Ectodermal cell (in vitro differentiated cells): ENCODE results near the gene DPP3.

Source experiments
- H3K27ac ChIP-seq: 2 replicates; pipeline ENCODE4 v1.7.0; 2013; ENCODE audit warnings: mild to moderate bottlenecking, low read depth, low read length; ENCODE audit not compliant: insufficient read depth, poor library complexity, severe bottlenecking
- H3K27me3 ChIP-seq: 2 replicates; pipeline ENCODE4 v1.7.0; 2013; ENCODE audit warnings: mild to moderate bottlenecking, low read length; ENCODE audit not compliant: insufficient read depth, control insufficient read depth, poor library complexity, severe bottlenecking
- H3K36me3 ChIP-seq: one replicate; pipeline ENCODE4 v1.7.0; 2013; ENCODE audit warnings: low read length; ENCODE audit not compliant: control insufficient read depth, insufficient read depth
- H3K4me1 ChIP-seq: one replicate; pipeline ENCODE4 v1.7.0; 2013; ENCODE audit warnings: low read length; ENCODE audit not compliant: control insufficient read depth, insufficient read depth
- H3K4me3 ChIP-seq: 2 replicates; pipeline ENCODE4 v1.7.0; 2013; ENCODE audit warnings: low read depth, low read length, control low read depth; ENCODE audit not compliant: insufficient read depth
- H3K9me3 ChIP-seq: 2 replicates; pipeline ENCODE4 v1.7.0; 2013; ENCODE audit warnings: mild to moderate bottlenecking, low read length, moderate library complexity; ENCODE audit not compliant: control insufficient read depth
- WGBS, 2 experiments: methylation state at CpG; one replicate each; pipeline ENCODE4 v1.1.7; 2013; ENCODE audit warnings: missing lambda C conversion rate in 2 of 2; 5-methylcytosine and 5-hydroxymethylcytosine counted together

Gene DPP3

DNA sequence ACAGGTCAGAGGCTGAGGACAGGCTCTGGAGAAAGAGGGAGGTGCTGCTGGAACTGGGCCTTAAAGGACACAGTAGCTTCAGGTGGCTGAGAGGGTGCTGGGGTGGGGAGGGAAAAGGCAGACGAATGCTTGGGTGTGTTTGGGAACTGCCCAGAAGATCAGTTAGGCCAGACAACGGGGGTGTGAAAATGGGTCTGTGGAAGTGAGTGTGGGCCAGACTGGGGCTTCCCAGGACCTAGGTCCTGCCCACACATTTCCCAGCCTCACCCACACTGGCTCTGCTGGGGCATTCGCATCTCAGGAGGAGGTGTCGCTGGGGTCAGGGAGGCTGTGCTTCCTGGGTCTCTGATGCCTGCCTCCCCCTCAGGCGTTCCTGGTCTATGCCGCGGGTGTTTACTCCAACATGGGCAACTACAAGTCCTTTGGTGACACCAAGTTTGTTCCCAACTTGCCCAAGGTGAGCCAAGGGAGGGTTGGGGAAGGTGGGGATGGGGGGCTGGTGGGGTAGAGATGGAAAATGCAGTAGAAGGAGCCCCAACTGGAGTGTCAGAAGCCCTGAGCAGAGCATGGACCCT is 4.7 kb downstream of the DPP3 start:
- Histone ChIP-seq H3K27ac (no peak overlapping the region), H3K9me3 (no peaks in the 10 kb centered on the region), H3K4me1 (no peaks in the 10 kb centered on the region), H3K4me3 (no peak overlapping the region), H3K27me3 (no peaks in the 10 kb centered on the region), H3K36me3 (no peaks in the 10 kb centered on the region)
- 92 to 94% methylated on average over 7 of the region's 7 CpGs for WGBS, 2 experiments

DNA sequence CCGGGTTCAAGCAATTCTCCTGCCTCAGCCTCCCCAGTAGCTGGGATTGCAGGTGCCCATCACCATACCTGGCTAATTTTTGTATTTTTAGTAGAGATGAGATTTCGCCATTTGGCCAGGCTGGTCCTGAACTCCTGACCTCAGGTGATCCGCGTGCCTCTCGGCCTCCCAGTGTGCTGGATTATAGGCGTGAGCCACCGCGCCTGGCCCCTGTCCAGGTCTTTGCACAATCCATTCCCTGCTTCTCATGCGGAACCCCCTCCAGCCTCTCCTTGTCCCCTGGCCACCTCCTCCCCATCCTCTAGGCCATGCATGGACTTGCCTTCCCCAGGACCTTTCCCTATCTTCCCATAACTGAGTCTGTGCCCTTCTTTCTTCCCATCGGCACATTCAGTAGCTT is 8.7 kb downstream of the DPP3 start:
- H3K36me3 ChIP-seq: peaks cover 4% of the 10 kb centered on the region
- no peaks in the 10 kb centered on the region for H3K27me3 ChIP-seq
- 93 to 95% methylated on average over 10 of the region's 10 CpGs for WGBS, 2 experiments
- H3K4me3 ChIP-seq: no peak overlapping the region
- no peak overlapping the region for H3K27ac ChIP-seq
- no peaks in the 10 kb centered on the region for H3K9me3 ChIP-seq
- no peaks in the 10 kb centered on the region for H3K4me1 ChIP-seq

DNA sequence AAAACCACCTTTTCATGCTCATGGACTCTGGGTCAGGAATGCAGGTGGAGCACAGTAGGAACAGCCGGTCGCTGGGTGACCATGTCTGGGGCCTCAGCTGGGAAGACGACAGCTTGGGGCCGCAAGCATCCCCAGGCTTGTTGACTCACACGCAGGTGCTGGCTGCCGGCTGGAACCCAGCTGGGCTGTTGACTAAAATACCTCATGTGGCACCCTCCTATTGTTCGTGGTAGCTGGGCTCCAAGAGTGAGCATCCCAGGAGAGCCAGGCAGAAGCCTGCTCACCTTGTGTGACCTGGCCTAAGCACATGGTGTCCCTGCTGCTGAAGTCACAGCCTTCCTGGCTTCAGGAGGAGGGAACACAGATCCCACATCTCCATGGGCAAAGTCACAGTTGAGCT is 9.4 kb downstream of the DPP3 start:
- H3K27ac ChIP-seq: no peak overlapping the region
- H3K36me3 ChIP-seq: peaks cover 4% of the 10 kb centered on the region
- H3K4me1 ChIP-seq: no peaks in the 10 kb centered on the region
- no peaks in the 10 kb centered on the region for H3K9me3 ChIP-seq
- H3K27me3 ChIP-seq: no peaks in the 10 kb centered on the region
- H3K4me3 ChIP-seq: no peak overlapping the region
- WGBS, 2 experiments: 82 to 84% methylated on average over 7 of the region's 7 CpGs

DNA sequence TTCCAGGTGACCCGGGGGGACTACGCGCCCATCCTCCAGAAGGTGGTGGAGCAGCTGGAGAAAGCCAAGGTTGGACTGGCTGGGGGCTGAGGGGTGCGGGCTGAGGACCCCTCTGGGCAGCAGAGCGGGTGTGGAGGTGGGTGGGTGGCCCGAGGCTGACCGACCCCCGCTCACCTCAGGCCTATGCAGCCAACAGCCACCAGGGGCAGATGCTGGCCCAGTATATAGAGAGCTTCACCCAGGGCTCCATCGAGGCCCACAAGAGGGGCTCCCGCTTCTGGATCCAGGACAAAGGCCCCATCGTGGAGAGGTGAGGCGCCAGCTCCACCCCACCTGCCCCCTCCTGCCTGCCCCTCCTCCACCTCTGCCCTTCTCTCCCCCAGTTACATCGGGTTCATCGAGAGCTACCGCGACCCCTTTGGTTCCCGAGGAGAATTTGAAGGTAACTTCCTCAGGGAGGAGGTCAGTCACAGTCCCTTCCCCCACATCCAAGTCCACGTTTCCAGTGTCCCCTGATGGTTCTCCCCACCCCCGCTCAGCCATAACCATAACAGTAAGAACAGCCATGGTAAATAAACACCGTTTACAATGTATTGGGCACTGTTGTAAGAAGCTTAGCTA is 11.2 kb downstream of the DPP3 start:
- Histone ChIP-seq H3K4me3 (no peak overlapping the region), H3K4me1 (no peaks in the 10 kb centered on the region), H3K27ac (no peak overlapping the region), H3K36me3 (peaks cover 4% of the 10 kb centered on the region), H3K27me3 (no peaks in the 10 kb centered on the region), H3K9me3 (no peaks in the 10 kb centered on the region)
- WGBS, 2 experiments: 69 to 73% methylated on average over 19 to 20 of the region's 20 CpGs

DNA sequence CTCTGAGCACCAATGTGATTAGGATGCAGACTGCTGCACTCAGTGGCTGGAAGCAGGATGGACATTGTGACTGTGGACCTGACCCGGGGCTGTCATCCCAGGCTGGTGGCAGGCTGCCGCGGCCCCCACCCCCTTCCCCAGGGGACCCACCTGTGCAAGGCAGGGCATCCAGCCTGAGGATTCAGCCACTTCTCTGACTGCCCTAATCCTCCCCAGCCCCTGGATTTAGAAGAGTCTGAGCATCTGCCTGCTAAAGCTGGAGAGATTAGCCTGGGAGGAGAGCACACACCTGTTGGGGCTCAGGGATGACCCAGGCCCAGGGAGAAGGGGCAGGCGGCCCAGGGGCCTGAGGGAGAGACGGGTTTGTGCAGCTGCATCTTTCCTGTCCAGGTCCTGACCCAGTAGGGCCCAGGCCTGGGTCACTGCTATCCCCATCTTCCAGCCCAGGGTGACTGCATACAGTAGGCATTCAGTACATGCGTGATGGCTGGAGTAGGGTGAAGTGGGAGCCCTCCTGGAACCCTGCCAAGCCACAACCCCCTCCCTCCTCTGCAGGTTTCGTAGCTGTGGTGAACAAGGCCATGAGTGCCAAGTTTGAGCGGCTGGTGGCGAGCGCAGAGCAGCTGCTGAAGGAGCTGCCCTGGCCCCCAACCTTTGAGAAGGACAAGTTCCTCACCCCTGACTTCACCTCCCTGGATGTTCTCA is 12.1 kb downstream of the DPP3 start:
- Histone ChIP-seq H3K27ac (no peak overlapping the region), H3K9me3 (no peaks in the 10 kb centered on the region), H3K27me3 (no peaks in the 10 kb centered on the region), H3K4me1 (no peaks in the 10 kb centered on the region), H3K36me3 (peaks cover 8% of the 10 kb centered on the region), H3K4me3 (no peak overlapping the region)
- 95 to 96% methylated on average over 10 of the region's 10 CpGs for WGBS, 2 experiments

DNA sequence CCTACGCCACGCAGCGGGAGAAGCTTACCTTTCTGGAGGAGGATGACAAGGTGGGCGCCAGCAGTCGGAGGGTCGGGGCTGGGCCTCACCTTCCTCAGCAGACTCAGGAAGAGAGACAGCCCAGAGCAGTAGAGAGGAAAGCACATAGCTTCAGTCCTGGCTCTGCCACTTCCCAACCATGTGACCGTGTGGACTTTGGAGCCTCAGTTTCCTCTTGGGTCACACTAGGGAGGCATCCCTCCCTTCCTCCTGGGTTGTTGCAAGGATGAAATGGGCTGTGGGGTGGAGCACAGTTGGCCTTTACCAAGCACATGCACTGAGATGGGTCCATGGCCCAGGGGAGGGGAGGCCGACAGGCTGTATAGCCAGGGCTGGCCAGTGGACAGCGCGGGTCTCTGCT is 12.9 kb downstream of the DPP3 start:
- no peak overlapping the region for H3K27ac ChIP-seq
- H3K4me3 ChIP-seq: no peak overlapping the region
- 95 to 96% methylated on average over 10 of the region's 10 CpGs for WGBS, 2 experiments
- peaks cover 8% of the 10 kb centered on the region for H3K36me3 ChIP-seq
- no peaks in the 10 kb centered on the region for H3K4me1 ChIP-seq
- H3K9me3 ChIP-seq: no peaks in the 10 kb centered on the region
- H3K27me3 ChIP-seq: no peaks in the 10 kb centered on the region

DNA sequence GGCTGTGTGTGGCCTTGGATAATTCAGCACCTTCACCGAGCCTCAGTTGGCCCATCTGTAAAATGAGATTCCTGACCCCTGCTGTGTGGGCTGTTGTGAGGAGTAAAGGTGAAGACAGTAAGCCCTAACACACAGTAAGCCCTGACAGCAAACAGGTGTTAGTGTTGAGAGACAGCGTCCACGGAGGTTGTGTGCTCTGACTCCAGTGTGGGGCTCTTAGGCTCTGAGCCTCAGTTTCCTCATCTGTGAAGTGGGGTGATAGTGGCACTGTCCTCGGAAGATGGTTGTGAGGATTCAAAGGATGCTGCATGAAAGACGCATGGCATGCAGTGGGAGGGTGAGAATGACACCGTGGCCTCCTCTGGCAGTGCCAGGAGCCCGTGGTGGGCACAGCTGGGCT is 14.2 kb downstream of the DPP3 start:
- Histone ChIP-seq H3K4me3 (no peak overlapping the region), H3K27ac (no peak overlapping the region), H3K9me3 (no peaks in the 10 kb centered on the region), H3K36me3 (peaks cover 8% of the 10 kb centered on the region), H3K4me1 (no peaks in the 10 kb centered on the region), H3K27me3 (no peaks in the 10 kb centered on the region)
- 94 to 95% methylated on average over 7 of the region's 7 CpGs for WGBS, 2 experiments

DNA sequence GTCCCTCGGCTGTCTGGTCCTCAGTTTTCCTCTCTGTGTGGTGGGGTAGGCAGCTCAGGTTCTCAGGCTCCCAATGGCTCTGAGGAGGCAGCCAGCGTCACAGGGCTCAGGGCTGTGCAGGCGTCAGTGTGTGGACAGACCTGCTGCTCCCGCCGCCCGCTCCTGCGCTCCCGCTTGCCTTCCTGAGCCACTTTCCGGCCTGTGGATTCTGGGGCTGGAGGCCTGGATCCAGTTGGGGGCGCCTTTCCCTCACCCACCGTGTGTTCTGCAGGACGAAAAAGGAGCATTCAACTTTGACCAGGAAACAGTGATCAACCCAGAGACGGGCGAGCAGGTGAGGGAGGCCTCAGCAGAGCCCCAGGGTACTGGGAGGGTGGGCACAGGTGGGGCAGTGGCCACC is 14.7 kb downstream of the DPP3 start:
- Histone ChIP-seq H3K27ac (no peak overlapping the region), H3K4me1 (no peaks in the 10 kb centered on the region), H3K4me3 (no peak overlapping the region), H3K36me3 (peaks cover 8% of the 10 kb centered on the region), H3K9me3 (no peaks in the 10 kb centered on the region), H3K27me3 (no peaks in the 10 kb centered on the region)
- 83 to 87% methylated on average over 14 of the region's 14 CpGs for WGBS, 2 experiments

DNA sequence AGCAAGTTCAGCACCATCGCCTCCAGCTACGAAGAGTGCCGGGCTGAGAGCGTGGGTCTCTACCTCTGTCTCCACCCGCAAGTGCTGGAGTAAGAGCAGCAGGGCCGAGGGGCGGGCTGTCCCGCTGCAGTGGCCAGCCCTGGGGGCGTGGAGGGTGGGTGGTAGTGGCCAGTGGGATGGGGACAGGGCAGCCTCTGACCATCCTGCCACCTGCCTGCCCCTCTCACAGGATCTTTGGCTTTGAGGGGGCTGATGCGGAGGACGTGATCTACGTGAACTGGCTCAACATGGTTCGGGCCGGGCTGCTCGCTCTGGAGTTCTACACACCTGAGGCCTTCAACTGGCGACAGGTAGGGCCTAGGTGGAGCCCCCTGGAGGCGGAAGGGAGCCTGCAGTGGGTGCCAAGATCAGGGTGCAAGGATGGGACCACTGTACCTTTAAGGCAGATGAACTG is 15.2 kb downstream of the DPP3 start:
- Histone ChIP-seq H3K27ac (no peak overlapping the region), H3K4me3 (no peak overlapping the region), H3K4me1 (no peaks in the 10 kb centered on the region), H3K27me3 (no peaks in the 10 kb centered on the region), H3K9me3 (no peaks in the 10 kb centered on the region), H3K36me3 (peaks cover 8% of the 10 kb centered on the region)
- 92 to 94% methylated on average over 17 of the region's 17 CpGs for WGBS, 2 experiments

DNA sequence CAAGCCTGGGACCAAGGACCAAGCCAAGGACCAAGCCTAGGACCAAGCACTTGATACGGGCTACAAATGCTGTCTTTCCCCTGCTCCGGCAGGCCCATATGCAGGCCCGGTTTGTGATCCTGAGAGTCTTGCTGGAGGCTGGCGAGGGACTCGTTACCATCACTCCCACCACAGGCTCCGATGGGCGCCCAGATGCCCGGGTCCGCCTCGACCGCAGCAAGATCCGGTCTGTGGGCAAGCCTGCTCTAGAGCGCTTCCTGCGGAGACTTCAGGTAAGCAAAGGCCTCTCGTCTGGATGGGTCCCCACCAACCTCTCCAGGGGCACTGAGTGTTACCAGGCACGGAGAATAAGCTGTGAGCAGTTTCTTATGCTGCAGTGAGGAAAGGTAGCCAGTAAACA is 17.0 kb downstream of the DPP3 start:
- Histone ChIP-seq H3K36me3 (peaks cover 8% of the 10 kb centered on the region), H3K27me3 (no peaks in the 10 kb centered on the region), H3K27ac (no peak overlapping the region), H3K9me3 (no peaks in the 10 kb centered on the region), H3K4me1 (no peaks in the 10 kb centered on the region), H3K4me3 (no peak overlapping the region)
- 95 to 97% methylated on average over 16 of the region's 16 CpGs for WGBS, 2 experiments
